GM21515 (cell line): ENCODE results near the gene HEMK1.
A peak's percentile ranks its signal among the peaks of the same experiment; 100 is the strongest.

ENCODE experiments used
- ATAC-seq: cut with Tn5 transposase; IDR thresholded peaks from one replicate; pipeline ENCODE4 v1.9.1; 2021; ENCODE audit not compliant: unreplicated experiment

HEMK1 gene

GRCh38 chr3:50542177-50543034, 26.9 kb upstream of the HEMK1 start:
- no peak for ATAC-seq

GRCh38 chr3:50545781-50546180, 23.5 kb upstream of the HEMK1 start:
- ATAC-seq: no peak

GRCh38 chr3:50549226-50549625, 20.1 kb upstream of the HEMK1 start:
- no peak for ATAC-seq

GRCh38 chr3:50550079-50550736, 19.1 kb upstream of the HEMK1 start:
- ATAC-seq: no peak

GRCh38 chr3:50551054-50551659, 18.2 kb upstream of the HEMK1 start:
- no peak for ATAC-seq

GRCh38 chr3:50551681-50552435, 17.5 kb upstream of the HEMK1 start:
- no peak for ATAC-seq

- ATAC-seq: no peak
Measured at GRCh38 chr3:50552598-50552997, 16.7 kb upstream of the HEMK1 start.

GRCh38 chr3:50554553-50554952, 14.8 kb upstream of the HEMK1 start:
- no peak for ATAC-seq

GRCh38 chr3:50557106-50557505, 12.2 kb upstream of the HEMK1 start:
- ATAC-seq: no peak

GRCh38 chr3:50557915-50558314, 11.4 kb upstream of the HEMK1 start:
- no peak for ATAC-seq

- no peak for ATAC-seq
Measured at GRCh38 chr3:50559702-50560101, 9.6 kb upstream of the HEMK1 start.

- ATAC-seq: no peak
Measured at GRCh38 chr3:50562861-50563260, 6.5 kb upstream of the HEMK1 start.

- no peak for ATAC-seq
Measured at GRCh38 chr3:50563867-50564266, 5.5 kb upstream of the HEMK1 start.

- no peak for ATAC-seq
Measured at GRCh38 chr3:50564321-50564720, 5.0 kb upstream of the HEMK1 start.

GRCh38 chr3:50567011-50567385, 2.3 kb upstream of the HEMK1 start:
- ATAC-seq: no peak

GRCh38 chr3:50567386-50568167, 1.7 kb upstream of the HEMK1 start, which contains the start of gene C3orf18:
TSS of gene C3orf18 (minus strand) at chr3:50567747. CDS start at chr3:50565699, 2,048 bp downstream.
- peak; percentile 75 for ATAC-seq

GRCh38 chr3:50570508-50571279, 1.4 kb downstream of the HEMK1 start:
- ATAC-seq: no peak

- ATAC-seq: no peak
Measured at GRCh38 chr3:50571486-50571885, 2.2 kb downstream of the HEMK1 start.

GRCh38 chr3:50572158-50572557, 2.8 kb downstream of the HEMK1 start:
- no peak for ATAC-seq
